NCI-H524 treated with DMSO at 0.1 percent for 48 hours (cell line): Measurements from ENCODE around the gene TBRG1.

Source experiments
- DNase-seq: peaks from one replicate; lab custom pipeline; 2025; lab: John Stamatoyannopoulos, UW

TBRG1 gene

GRCh38 chr11:124618863-124619262 lies 3.8 kb upstream of the TBRG1 start:
- no peak for DNase-seq

GRCh38 chr11:124623861-124624525 lies 1.3 kb downstream of the TBRG1 start:
- DNase-seq, result no peak

- DNase-seq, result no peak
These were observed 3.0 kb downstream of the TBRG1 start for GRCh38 chr11:124625504-124626168.

GRCh38 chr11:124627546-124627945 lies 4.9 kb downstream of the TBRG1 start:
- no peak for DNase-seq

GRCh38 chr11:124629961-124630360 lies 7.3 kb downstream of the TBRG1 start:
- DNase-seq, result no peak

GRCh38 chr11:124633355-124633754 lies 10.7 kb downstream of the TBRG1 start:
- no peak for DNase-seq

- DNase-seq, result no peak
These were observed 13.3 kb downstream of the TBRG1 start for GRCh38 chr11:124635932-124636331.

- no peak for DNase-seq
These were observed 15.8 kb downstream of the TBRG1 start for GRCh38 chr11:124638500-124638899.

- DNase-seq, result no peak
These were observed 16.5 kb downstream of the TBRG1 start for GRCh38 chr11:124639186-124639585.

- no peak for DNase-seq
These were observed 18.0 kb downstream of the TBRG1 start for GRCh38 chr11:124640666-124641065.

- DNase-seq, result no peak
These were observed 20.0 kb downstream of the TBRG1 start for GRCh38 chr11:124642628-124643027.

GRCh38 chr11:124643042-124643604 lies 20.5 kb downstream of the TBRG1 start:
- DNase-seq, result no peak

- no peak for DNase-seq
These were observed 21.2 kb downstream of the TBRG1 start for GRCh38 chr11:124643605-124644425.

- DNase-seq, result peak; percentile 46
These were observed 22.0 kb downstream of the TBRG1 start for GRCh38 chr11:124644426-124645280.

- no peak for DNase-seq
These were observed 23.5 kb downstream of the TBRG1 start for GRCh38 chr11:124646148-124646547.

GRCh38 chr11:124648610-124649009 lies 25.9 kb downstream of the TBRG1 start:
- no peak for DNase-seq

- peak; percentile 71 for DNase-seq
These were observed 34.3 kb downstream of the TBRG1 start for GRCh38 chr11:124656774-124657630.

- peak; percentile 29 for DNase-seq
These were observed 35.2 kb downstream of the TBRG1 start for GRCh38 chr11:124657904-124658303.

GRCh38 chr11:124658501-124658900 lies 35.8 kb downstream of the TBRG1 start:
- no peak for DNase-seq

- DNase-seq, result no peak
These were observed 36.3 kb downstream of the TBRG1 start for GRCh38 chr11:124658986-124659385.

- no peak for DNase-seq
These were observed 38.9 kb downstream of the TBRG1 start for GRCh38 chr11:124661553-124661952.
